Hepatocyte (in vitro differentiated cells): Measurements from ENCODE around the gene WDR18. TPM values are rescaled to one million over a fixed set of nuclear protein-coding genes. Genes with fewer than 3 reads are reported as not detected.

Experiments used
- DNase-seq: peaks from one replicate; pipeline ENCODE4 v3.0.0-alpha.2; 2016; ENCODE audit warnings: low spot score
- H2AFZ ChIP-seq: fragments of 200-600 bp; sonication (generic); 2 replicates; pipeline ENCODE4 v1.6.0; 2016; ENCODE audit warnings: antibody characterized with exemption, mild to moderate bottlenecking
- H3K27ac ChIP-seq: fragments of 200-600 bp; sonication (generic); 2 replicates; pipeline ENCODE4 v1.5.1; 2016; ENCODE audit warnings: mild to moderate bottlenecking
- H3K27me3 ChIP-seq: fragments of 200-600 bp; sonication (generic); 2 replicates; pipeline ENCODE4 v1.6.1; 2016
- H3K36me3 ChIP-seq: fragments of 200-600 bp; sonication (generic); replicated peaks from 2 replicates; pipeline ENCODE4 v1.5.1; 2016; ENCODE audit warnings: low read depth; ENCODE audit not compliant: insufficient read depth
- H3K4me1 ChIP-seq: fragments of 200-600 bp; sonication (generic); 2 replicates; pipeline ENCODE4 v1.5.1; 2016; ENCODE audit warnings: mild to moderate bottlenecking, moderate library complexity; ENCODE audit not compliant: insufficient read depth
- H3K4me2 ChIP-seq: fragments of 200-600 bp; sonication (generic); 2 replicates; pipeline ENCODE4 v1.6.0; 2016
- H3K4me3 ChIP-seq: fragments of 200-600 bp; sonication (generic); 2 replicates; pipeline ENCODE4 v1.5.1; 2016; ENCODE audit warnings: mild to moderate bottlenecking
- H3K79me2 ChIP-seq: fragments of 200-600 bp; sonication (generic); 2 replicates; pipeline ENCODE4 v1.6.0; 2017; ENCODE audit warnings: mild to moderate bottlenecking
- H3K9me2 ChIP-seq: fragments of 200-600 bp; sonication (generic); replicated peaks from 2 replicates; pipeline ENCODE4 v1.6.0; 2017; ENCODE audit warnings: mild to moderate bottlenecking; ENCODE audit not compliant: insufficient read depth
- H3K9me3 ChIP-seq: fragments of 200-600 bp; sonication (generic); 2 replicates; pipeline ENCODE4 v1.5.1; 2016; ENCODE audit warnings: low read depth, mild to moderate bottlenecking
- H4K20me1 ChIP-seq: fragments of 200-600 bp; sonication (generic); 2 replicates; pipeline ENCODE4 v1.6.0; 2016; ENCODE audit warnings: mild to moderate bottlenecking; ENCODE audit not compliant: insufficient read depth, poor library complexity, severe bottlenecking
- EZH2 ChIP-seq: fragments of 200-600 bp; sonication (generic); IDR thresholded peaks from 2 replicates; pipeline ENCODE4 v1.6.1; 2016; ENCODE audit warnings: antibody characterized with exemption, mild to moderate bottlenecking, borderline replicate concordance
- EZH2phosphoT487 ChIP-seq: fragments of 200-600 bp; sonication (generic); IDR thresholded peaks from one replicate; pipeline ENCODE4 v1.6.1; 2018; ENCODE audit warnings: antibody characterized with exemption, mild to moderate bottlenecking, low read depth, moderate library complexity; ENCODE audit not compliant: unreplicated experiment, severe bottlenecking
- WGBS: methylation state at CpG from one replicate; pipeline ENCODE4 v1.1.6; 2016; ENCODE audit warnings: low lambda C conversion rate; ENCODE audit errors: missing lambda C conversion rate; 5-methylcytosine and 5-hydroxymethylcytosine counted together
- polyA plus RNA-seq: library from polyadenylated mRNA; unstranded; fragments of >200 nt; fragmentation: Nextera tagmentation; extraction: Ambion mirVana; gene quantifications from 2 replicates; pipeline ENCODE4 v1.2.1, GENCODE V29; 2016
- total RNA-seq: library from RNA; depleted of rRNA; stranded (reverse); fragments of >200 nt; gene quantifications from 2 replicates; pipeline ENCODE4 v1.2.3, GENCODE V29; 2014
- TF ChIP-seq, protein P1 (sequence below): fragments of 200-600 bp; sonication (generic); IDR thresholded peaks from 2 replicates; pipeline ENCODE4 v1.5.1; 2016; ENCODE audit warnings: antibody characterized with exemption, mild to moderate bottlenecking; ENCODE audit not compliant: poor library complexity

The WDR18 gene
- total and polyA plus RNA-seq, 2 experiments from 2014 or later = 60.0 to 169 TPM

DNA sequence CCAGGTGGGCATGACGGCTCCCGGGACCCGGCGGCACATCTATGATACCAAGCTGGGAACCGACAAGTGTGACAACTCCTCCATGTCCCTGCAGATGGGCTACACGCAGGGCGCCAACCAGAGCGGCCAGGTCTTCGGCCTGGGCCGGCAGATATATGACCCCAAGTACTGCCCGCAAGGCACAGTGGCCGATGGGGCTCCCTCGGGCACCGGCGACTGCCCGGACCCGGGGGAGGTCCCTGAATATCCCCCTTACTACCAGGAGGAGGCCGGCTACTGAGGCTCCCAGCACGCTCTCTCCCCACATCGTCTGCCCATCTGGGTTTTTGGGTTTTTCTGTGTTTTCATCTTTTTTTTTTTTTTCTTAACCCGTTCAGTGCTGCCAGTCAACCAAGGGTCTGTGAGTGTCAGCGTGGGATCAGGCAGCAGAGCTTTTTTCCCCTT, 53.5 kb downstream of the WDR18 start:
- peaks cover 9% of the 10 kb centered on the region for H4K20me1 ChIP-seq
- H3K27ac ChIP-seq = peak overlapping the region; percentile 51

DNA sequence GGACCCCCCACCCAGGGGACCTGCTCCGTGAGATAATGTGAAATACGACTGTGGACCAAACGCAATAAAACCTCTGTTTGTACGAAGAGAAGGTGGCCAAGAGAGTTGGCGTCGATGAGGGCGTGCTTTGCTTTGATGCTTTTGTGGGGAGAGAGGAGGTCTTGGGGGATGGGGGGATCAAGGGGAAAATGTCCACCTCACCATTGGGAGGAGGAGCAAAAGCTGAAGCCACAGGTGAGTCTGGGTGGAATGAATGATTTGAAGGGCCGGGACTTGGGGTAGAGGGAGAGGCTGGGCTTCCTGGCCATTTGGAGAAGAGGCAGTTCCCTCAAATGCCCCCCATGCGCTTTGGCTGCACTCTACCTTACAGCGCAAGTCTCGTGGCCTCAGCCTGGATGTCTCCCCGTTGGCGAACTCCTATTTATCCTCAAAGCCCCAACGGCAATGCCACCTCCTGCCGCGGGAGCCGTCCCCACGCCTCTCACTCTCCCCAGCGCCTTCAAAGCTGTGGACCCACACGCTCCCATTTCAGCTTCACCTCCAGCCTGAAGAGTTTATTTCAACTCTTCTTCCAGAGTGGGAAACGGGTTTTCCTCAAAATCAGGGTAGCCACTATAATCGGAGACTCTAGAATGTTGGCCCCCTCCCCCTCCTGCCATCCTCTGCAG, 55.0 kb downstream of the WDR18 start:
- Histone ChIP-seq H3K79me2 (no peaks in the 10 kb centered on the region), H3K9me2 (no peaks in the 10 kb centered on the region), H3K36me3 (no peaks in the 10 kb centered on the region), H4K20me1 (peaks cover 3% of the 10 kb centered on the region), H3K4me2 (peak overlapping the region; percentile 73), H3K27ac (peak overlapping the region; percentile 28), H3K9me3 (no peaks in the 10 kb centered on the region), H3K4me3 (no peak overlapping the region), H3K4me1 (peaks cover 8% of the 10 kb centered on the region), H2AFZ (no peak overlapping the region), H3K27me3 (no peaks in the 10 kb centered on the region)
- WGBS = 57% methylated on average over 22 of the region's 22 CpGs
- TF ChIP-seq, protein P1, sequence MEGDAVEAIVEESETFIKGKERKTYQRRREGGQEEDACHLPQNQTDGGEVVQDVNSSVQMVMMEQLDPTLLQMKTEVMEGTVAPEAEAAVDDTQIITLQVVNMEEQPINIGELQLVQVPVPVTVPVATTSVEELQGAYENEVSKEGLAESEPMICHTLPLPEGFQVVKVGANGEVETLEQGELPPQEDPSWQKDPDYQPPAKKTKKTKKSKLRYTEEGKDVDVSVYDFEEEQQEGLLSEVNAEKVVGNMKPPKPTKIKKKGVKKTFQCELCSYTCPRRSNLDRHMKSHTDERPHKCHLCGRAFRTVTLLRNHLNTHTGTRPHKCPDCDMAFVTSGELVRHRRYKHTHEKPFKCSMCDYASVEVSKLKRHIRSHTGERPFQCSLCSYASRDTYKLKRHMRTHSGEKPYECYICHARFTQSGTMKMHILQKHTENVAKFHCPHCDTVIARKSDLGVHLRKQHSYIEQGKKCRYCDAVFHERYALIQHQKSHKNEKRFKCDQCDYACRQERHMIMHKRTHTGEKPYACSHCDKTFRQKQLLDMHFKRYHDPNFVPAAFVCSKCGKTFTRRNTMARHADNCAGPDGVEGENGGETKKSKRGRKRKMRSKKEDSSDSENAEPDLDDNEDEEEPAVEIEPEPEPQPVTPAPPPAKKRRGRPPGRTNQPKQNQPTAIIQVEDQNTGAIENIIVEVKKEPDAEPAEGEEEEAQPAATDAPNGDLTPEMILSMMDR = no peak
- no peak for TF ChIP-seq EZH2phosphoT487
- TF ChIP-seq EZH2 = no peak
- DNase-seq = no peak

More for the DNA sequence above, 53.5 kb downstream of the WDR18 start:
- no peak overlapping the region for H3K4me3 ChIP-seq
- WGBS = 92% methylated on average over 21 of the region's 22 CpGs
- TF ChIP-seq EZH2 = no peak
- TF ChIP-seq, protein P1 = no peak
- TF ChIP-seq EZH2phosphoT487 = no peak
- no peak overlapping the region for H2AFZ ChIP-seq
- peaks cover 4% of the 10 kb centered on the region for H3K79me2 ChIP-seq
- peaks cover 8% of the 10 kb centered on the region for H3K4me1 ChIP-seq
- H3K9me2 ChIP-seq = no peaks in the 10 kb centered on the region
- DNase-seq = no peak
- H3K27me3 ChIP-seq = no peaks in the 10 kb centered on the region
- no peaks in the 10 kb centered on the region for H3K9me3 ChIP-seq
- no peak overlapping the region for H3K4me2 ChIP-seq
- no peaks in the 10 kb centered on the region for H3K36me3 ChIP-seq

DNA sequence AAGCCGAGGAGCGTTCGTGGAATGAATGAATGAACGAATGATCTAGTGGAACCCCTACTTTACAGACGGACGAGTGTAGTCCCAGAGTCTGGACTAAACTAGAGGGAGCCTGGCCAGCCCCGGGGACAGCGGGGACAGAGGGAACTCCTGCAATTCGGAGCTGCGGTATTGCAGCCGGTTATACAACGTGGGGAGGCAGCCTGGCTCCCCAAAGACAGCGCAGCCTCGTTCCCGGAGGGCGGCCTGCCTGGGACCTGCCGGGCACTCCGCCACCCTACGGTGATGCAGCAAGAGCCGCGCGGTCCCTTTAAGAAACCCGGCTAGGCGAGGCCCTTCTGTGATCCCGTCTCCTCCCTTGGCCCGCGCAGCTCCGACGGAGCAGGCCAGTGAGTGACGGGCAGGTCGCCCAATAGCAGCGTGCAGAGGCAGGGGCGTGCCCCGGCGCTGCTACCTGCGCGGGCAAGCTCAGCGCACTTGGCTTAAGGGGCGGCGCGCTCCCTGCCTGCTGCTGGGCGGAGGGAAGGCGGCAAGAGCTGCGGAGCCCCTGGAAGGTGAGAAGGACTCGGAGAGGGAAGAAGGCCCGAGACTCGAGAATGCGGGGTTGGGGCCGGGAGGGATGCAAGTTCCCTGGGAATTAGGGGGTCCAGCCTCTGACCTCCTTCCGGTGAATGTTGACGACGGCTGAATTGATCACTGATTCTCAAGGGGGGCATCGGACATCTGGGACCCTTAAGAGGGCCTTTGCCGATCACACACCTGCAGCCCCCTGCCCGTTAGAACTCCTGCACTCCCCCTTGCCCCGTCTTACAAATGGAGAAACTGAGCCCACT, 55.7 kb downstream of the WDR18 start, which contains the start of gene ABCA7:
ABCA7 (plus strand) TSS at position 462 of the 830 bp plus-strand sequence. CDS start 1,255 bp downstream, outside the sequence.
- Histone ChIP-seq H3K27ac (peak within 1 kb of the TSS; percentile 28), H3K36me3 (no peaks in the 10 kb centered on the region), H2AFZ (peak within 1 kb of the TSS; percentile 4), H3K4me2 (peak within 1 kb of the TSS; percentile 84), H4K20me1 (peaks cover 3% of the 10 kb centered on the region), H3K79me2 (no peaks in the 10 kb centered on the region), H3K9me2 (no peaks in the 10 kb centered on the region), H3K4me1 (peaks cover 8% of the 10 kb centered on the region), H3K4me3 (peak within 1 kb of the TSS; percentile 15), H3K27me3 (no peaks in the 10 kb centered on the region), H3K9me3 (no peaks in the 10 kb centered on the region)
- DNase-seq = peak; percentile 98
- 4% methylated on average over 56 of the region's 56 CpGs for WGBS
- TF ChIP-seq, protein P1 = no peak
- TF ChIP-seq EZH2 = no peak
- TF ChIP-seq EZH2phosphoT487 = no peak
